Vagina (tissue), 2 donors: ENCODE measurements around the gene SERPINB13. TPM values are rescaled to one million over a fixed set of nuclear protein-coding genes. Genes with fewer than 3 reads are reported as not detected.

Experiments
- DNase-seq, 2 donors: peaks; one replicate each; pipeline ENCODE4 v3.0.0-alpha.2; 2017; ENCODE audit errors: extremely low spot score in 2 of 2
- H3K27ac ChIP-seq: fragments of 200-600 bp; sonication (generic); one replicate; pipeline ENCODE4 v1.5.1; 2019
- H3K27me3 ChIP-seq: fragments of 200-600 bp; sonication (generic); one replicate; pipeline ENCODE4 v1.5.1; 2019
- H3K36me3 ChIP-seq, 2 donors: fragments of 200-600 bp; sonication (generic); one replicate each; pipeline ENCODE4 v1.5.1; 2017 to 2019
- H3K4me1 ChIP-seq: fragments of 200-600 bp; sonication (generic); one replicate; pipeline ENCODE4 v1.5.1; 2019
- H3K4me3 ChIP-seq, 2 donors: fragments of 200-600 bp; sonication (generic); 1 replicate in 1 of 2; 2 replicates in 1 of 2; pipeline ENCODE4 v1.5.1; 2016 to 2019
- H3K9me3 ChIP-seq: fragments of 200-600 bp; sonication (generic); one replicate; pipeline ENCODE4 v1.5.1; 2019
- CTCF ChIP-seq, 3 experiments: fragments of 450-650 bp in 2 of 3; fragments of 200-600 bp in 1 of 3; sonication (generic) in 1 of 3; IDR thresholded peaks; one replicate each; pipeline ENCODE4 v1.5.1; 2017 to 2019; ENCODE audit warnings: antibody characterized with exemption in 3 of 3, mild to moderate bottlenecking in 2 of 3, moderate library complexity in 2 of 3
- POLR2A ChIP-seq, 2 donors: fragments of 450-650 bp; IDR thresholded peaks; one replicate each; pipeline ENCODE4 v1.6.1; 2017; ENCODE audit warnings: antibody characterized with exemption in 2 of 2, mild to moderate bottlenecking in 2 of 2, moderate library complexity in 2 of 2
- POLR2AphosphoS5 ChIP-seq, 2 donors: sonication (generic); formaldehyde crosslinking; IDR thresholded peaks; one replicate each; pipeline ENCODE4 v1.9.0; 2017; ENCODE audit warnings: antibody characterized with exemption in 2 of 2, mild to moderate bottlenecking in 2 of 2, low read depth in 1 of 2; ENCODE audit not compliant: insufficient read depth in 1 of 2
- intact Hi-C: fragments of 100-400 bp; cut with DNase I; formaldehyde crosslinking; loops from one replicate; pipeline ENCODE4 v1.15.1; 2023
- total RNA-seq: library from RNA; depleted of rRNA; stranded (reverse); fragments of >200 nt; gene quantifications from one replicate; pipeline ENCODE4 v1.2.3, GENCODE V29; 2016

The SERPINB13 gene
- total RNA-seq, 1 donor from 2014 or later, result 131 TPM

GRCh38 chr18:63646936-63647335, 59.8 kb downstream of the SERPINB13 start:
- no peaks in the 10 kb centered on the region for H3K9me3 ChIP-seq
- H3K4me1 ChIP-seq, result no peaks in the 10 kb centered on the region
- no peak overlapping the region for H3K27ac ChIP-seq
- TF ChIP-seq POLR2AphosphoS5 (IDR thresholded peaks at IDR 0.05; ENCODE audit: insufficient read depth in 1 of 2, low read depth in 1 of 2), result no peak
- no peak for TF ChIP-seq CTCF (IDR thresholded peaks at IDR 0.05)
- TF ChIP-seq POLR2A (IDR thresholded peaks at IDR 0.05), result no peak
- H3K27me3 ChIP-seq, result no peaks in the 10 kb centered on the region
- no peak for DNase-seq
- H3K36me3 ChIP-seq, result no peaks in the 10 kb centered on the region
- no peak overlapping the region for H3K4me3 ChIP-seq
- intact Hi-C loops, result no loop called here

GRCh38 chr18:63648241-63648640, 61.1 kb downstream of the SERPINB13 start:
- H3K36me3 ChIP-seq, result no peaks in the 10 kb centered on the region
- no peaks in the 10 kb centered on the region for H3K9me3 ChIP-seq
- no peak for TF ChIP-seq POLR2AphosphoS5 (IDR thresholded peaks at IDR 0.05; ENCODE audit: insufficient read depth in 1 of 2, low read depth in 1 of 2)
- no peak for TF ChIP-seq POLR2A (IDR thresholded peaks at IDR 0.05)
- no peak for TF ChIP-seq CTCF (IDR thresholded peaks at IDR 0.05)
- no peaks in the 10 kb centered on the region for H3K4me1 ChIP-seq
- no peak overlapping the region for H3K4me3 ChIP-seq
- no peak for DNase-seq
- intact Hi-C loops, result no loop called here
- H3K27me3 ChIP-seq, result no peaks in the 10 kb centered on the region
- no peak overlapping the region for H3K27ac ChIP-seq

Other genes with a start within 250 kb of the SERPINB13 start
- 42.0 TPM for gene KDSR, start 220.1 kb upstream of the SERPINB13 start, total RNA-seq
- gene VPS4B, start 164.9 kb upstream of the SERPINB13 start, total RNA-seq, result 30.7 TPM
- 141 TPM for gene SERPINB5, start 110.4 kb upstream of the SERPINB13 start, total RNA-seq
- 20.1 TPM for gene SERPINB12, start 45.0 kb upstream of the SERPINB13 start, total RNA-seq
- gene SERPINB4, start 56.9 kb downstream of the SERPINB13 start, total RNA-seq, result 77.3 TPM
- 464 TPM for gene SERPINB3, start 74.5 kb downstream of the SERPINB13 start, total RNA-seq
- gene SERPINB11, start 115.6 kb downstream of the SERPINB13 start, total RNA-seq, result 8.6 TPM
- 0.49 TPM for gene SERPINB7, start 188.1 kb downstream of the SERPINB13 start, total RNA-seq